GM12878 (cell line): Measurements from ENCODE around the gene PDF. TPM values are rescaled to one million over a fixed set of nuclear protein-coding genes. Genes with fewer than 3 reads are reported as not detected.

Experiments
- CHD1 ChIP-seq: IDR thresholded peaks from 2 replicates; pipeline ENCODE4 v1.6.1; 2012; ENCODE audit warnings: low read depth, low read length, improper control_type of control experiment
- CREB1 ChIP-seq: IDR thresholded peaks from 2 replicates; pipeline ENCODE4 v1.6.1; 2012; ENCODE audit warnings: low read depth, mild to moderate bottlenecking, inconsistent platforms
- ESRRA ChIP-seq: IDR thresholded peaks from 2 replicates; pipeline ENCODE4 v1.6.1; 2012; ENCODE audit warnings: mild to moderate bottlenecking, low read length, improper control_type of control experiment
- EZH2 ChIP-seq: IDR thresholded peaks from 2 replicates; pipeline ENCODE4 v1.6.1; 2012; ENCODE audit warnings: low read depth, mild to moderate bottlenecking, control low read depth, inconsistent platforms, low read length, borderline replicate concordance; ENCODE audit not compliant: control insufficient read depth
- IKZF1 ChIP-seq: fragments of 450-650 bp; conservative IDR thresholded peaks from 2 replicates; pipeline ENCODE4 v1.6.1; 2017; ENCODE audit warnings: antibody characterized with exemption, mild to moderate bottlenecking
- IKZF2 ChIP-seq, 2 experiments: fragments of 450-650 bp; IDR thresholded peaks; 2 replicates each; pipeline ENCODE4 v1.6.1; 2017; ENCODE audit warnings: mild to moderate bottlenecking in 2 of 2, moderate library complexity in 2 of 2
- JUNB ChIP-seq: IDR thresholded peaks from 2 replicates; pipeline ENCODE4 v1.6.1; 2016; ENCODE audit warnings: antibody characterized with exemption, mild to moderate bottlenecking
- MTA2 ChIP-seq: fragments of 450-650 bp; IDR thresholded peaks from 2 replicates; pipeline ENCODE4 v1.6.1; 2016; ENCODE audit warnings: low read depth, mild to moderate bottlenecking, moderate library complexity
- RELB ChIP-seq: fragments of 450-650 bp; IDR thresholded peaks from 2 replicates; pipeline ENCODE4 v1.6.1; 2017; ENCODE audit warnings: low read depth, mild to moderate bottlenecking, moderate library complexity
- SPI1 ChIP-seq: IDR thresholded peaks from 2 replicates; pipeline ENCODE4 v1.6.1; 2011; ENCODE audit warnings: low read depth, mild to moderate bottlenecking, low read length, moderate library complexity, borderline replicate concordance; ENCODE audit not compliant: insufficient read depth
- ZNF384 ChIP-seq: IDR thresholded peaks from 2 replicates; pipeline ENCODE4 v1.6.1; 2012; ENCODE audit warnings: low read depth, mild to moderate bottlenecking, low read length, improper control_type of control experiment, borderline replicate concordance
- polyA plus RNA-seq, 11 experiments: library from polyadenylated mRNA; depleted of rRNA in 4 of 11; unstranded in 6 of 11; stranded (reverse) in 5 of 11; fragments of >200 nt; fragmentation: Nextera tagmentation in 4 of 11; fragmentation: Illumina TruSeq in 1 of 11; extraction: Ambion mirVana in 4 of 11; extraction: Trizol in 1 of 11; gene quantifications; 1 replicate in 1 of 11; 2 replicates in 10 of 11; pipeline versions ENCODE4 v1.2.1 to v1.2.3, GENCODE V29; 2011 to 2016; ENCODE audit warnings: inconsistent platforms in 2 of 11, missing spikeins in 2 of 11, low read depth in 1 of 11
- total RNA-seq, 4 experiments: library from RNA; depleted of rRNA in 3 of 4; stranded (reverse); fragments of >200 nt in 3 of 4; fragmentation: Illumina TruSeq in 1 of 4; extraction: Trizol in 1 of 4; gene quantifications; 2 replicates each; pipeline versions ENCODE4 v1.2.1 to v1.2.3, GENCODE V29; 2013 to 2021
- TF ChIP-seq, protein P1 (sequence below): fragments of 450-650 bp; IDR thresholded peaks from 2 replicates; pipeline ENCODE4 v1.6.1; 2018; ENCODE audit warnings: borderline replicate concordance, mild to moderate bottlenecking; ENCODE audit not compliant: partially characterized antibody

PDF gene
- total and polyA plus RNA-seq, 10 of the 15 experiments (the other 5 are each of a cell fraction or from before 2014, with no cell fraction given): 0.13 to 44.1 (median 16.7) TPM

DNA sequence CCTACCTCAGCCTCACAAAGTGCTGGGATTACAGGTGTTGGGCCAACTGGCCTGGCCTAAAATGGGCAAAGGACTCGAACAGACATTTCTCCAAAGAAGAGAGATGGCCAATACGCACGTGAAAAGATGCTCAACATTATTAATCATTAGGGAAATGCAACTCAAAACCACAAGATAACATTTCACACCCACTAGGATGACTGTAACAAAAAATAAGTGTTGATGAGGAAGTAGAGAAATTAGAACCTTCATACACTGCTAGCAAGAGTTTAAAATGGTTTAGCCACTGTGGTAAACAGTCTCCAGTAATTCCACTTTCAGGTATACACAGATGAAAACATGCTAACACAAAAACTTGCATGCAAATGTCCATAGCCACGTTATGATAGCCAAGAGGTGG lies 15.5 kb upstream of the PDF start (continued):
- TF ChIP-seq, protein P1, sequence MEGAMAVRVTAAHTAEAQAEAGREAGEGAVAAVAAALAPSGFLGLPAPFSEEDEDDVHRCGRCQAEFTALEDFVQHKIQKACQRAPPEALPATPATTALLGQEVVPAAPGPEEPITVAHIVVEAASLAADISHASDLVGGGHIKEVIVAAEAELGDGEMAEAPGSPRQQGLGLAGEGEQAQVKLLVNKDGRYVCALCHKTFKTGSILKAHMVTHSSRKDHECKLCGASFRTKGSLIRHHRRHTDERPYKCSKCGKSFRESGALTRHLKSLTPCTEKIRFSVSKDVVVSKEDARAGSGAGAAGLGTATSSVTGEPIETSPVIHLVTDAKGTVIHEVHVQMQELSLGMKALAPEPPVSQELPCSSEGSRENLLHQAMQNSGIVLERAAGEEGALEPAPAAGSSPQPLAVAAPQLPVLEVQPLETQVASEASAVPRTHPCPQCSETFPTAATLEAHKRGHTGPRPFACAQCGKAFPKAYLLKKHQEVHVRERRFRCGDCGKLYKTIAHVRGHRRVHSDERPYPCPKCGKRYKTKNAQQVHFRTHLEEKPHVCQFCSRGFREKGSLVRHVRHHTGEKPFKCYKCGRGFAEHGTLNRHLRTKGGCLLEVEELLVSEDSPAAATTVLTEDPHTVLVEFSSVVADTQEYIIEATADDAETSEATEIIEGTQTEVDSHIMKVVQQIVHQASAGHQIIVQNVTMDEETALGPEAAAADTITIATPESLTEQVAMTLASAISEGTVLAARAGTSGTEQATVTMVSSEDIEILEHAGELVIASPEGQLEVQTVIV: no peak
- TF ChIP-seq SPI1 (no peak), EZH2 (no peak), IKZF1 (0 out of 2 replicates have a peak, but pooled peaks have one; percentile 26), CHD1 (no peak), ESRRA (no peak), ZNF384 (no peak), RELB (0 out of 2 replicates have a peak, but pooled peaks have one; percentile 20), IKZF2 (IDR thresholded peaks at IDR 0.05) (peak; percentile 44 to 48; a peak in 2 of 4 replicates), JUNB (no peak), MTA2 (peak; percentile 75), CREB1 (no peak)
